GM21529 (cell line): ENCODE data around the gene TELO2.

Source experiments
- ATAC-seq: cut with Tn5 transposase; IDR thresholded peaks from one replicate; pipeline ENCODE4 v1.9.1; 2021; ENCODE audit not compliant: unreplicated experiment

The TELO2 gene

DNA sequence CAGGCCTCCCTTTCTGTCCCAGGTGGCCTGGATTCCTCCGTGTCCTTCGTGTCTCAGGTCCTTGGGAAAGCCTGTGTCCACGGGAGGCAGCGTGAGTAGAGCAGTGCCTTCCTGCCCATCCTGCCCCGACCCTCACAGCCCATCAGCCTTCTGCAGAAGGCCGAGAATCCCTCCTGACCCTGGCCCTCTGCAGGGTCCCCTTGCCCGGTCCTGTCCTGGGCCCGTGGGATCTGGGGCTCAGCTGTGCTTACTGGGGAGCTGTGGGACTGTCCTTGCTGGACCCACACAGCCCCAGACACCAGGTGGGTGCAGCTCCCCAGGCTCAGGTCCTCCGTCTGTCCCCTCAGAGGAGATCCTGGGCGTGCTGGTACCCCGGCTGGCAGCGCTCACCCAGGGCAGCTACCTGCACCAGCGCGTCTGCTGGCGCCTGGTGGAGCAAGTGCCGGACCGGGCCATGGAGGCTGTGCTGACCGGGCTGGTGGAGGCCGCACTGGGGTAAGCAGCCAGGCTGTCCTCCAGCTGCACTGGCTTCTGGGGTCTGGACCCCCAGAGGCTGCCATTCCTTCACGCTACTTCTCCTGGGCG, 3.9 kb downstream of the TELO2 start:
- no peak for ATAC-seq

- ATAC-seq: no peak
These were observed 5.9 kb downstream of the TELO2 start for GRCh38 chr16:1498899-1499676.

- ATAC-seq: no peak
These were observed 6.8 kb downstream of the TELO2 start for GRCh38 chr16:1499756-1500464.

DNA sequence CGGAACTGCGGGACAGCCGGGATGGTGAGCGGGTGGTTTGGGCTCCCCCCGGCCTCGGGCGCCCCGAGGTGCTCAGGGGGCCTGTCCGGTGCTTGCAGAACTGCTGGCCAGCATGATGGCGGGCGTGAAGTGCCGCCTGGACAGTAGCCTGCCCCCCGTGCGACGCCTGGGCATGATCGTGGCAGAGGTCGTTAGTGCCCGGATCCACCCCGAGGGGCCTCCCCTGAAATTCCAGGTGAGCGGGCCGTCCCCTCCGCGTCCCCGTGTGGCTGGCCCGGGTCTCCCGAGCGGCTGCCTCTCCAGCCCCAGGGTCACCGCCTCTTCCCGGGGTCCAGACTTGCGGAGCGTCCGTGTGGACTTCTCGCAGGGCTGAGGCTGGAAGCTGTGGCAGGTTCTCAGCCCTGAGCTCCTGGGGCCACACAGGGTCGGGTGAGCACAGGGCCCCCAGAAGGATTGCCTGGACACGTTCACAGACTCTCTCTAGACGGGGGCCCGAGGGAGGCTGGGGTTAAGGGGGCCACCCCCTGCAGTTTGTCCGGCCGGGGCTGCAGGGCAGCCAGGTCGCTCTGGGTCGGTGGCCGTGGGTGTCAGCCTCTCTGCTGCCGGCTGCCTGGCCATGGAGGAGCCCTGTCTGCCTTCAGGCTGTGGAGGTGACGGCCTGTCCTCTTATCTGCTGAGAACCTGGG, 7.4 kb downstream of the TELO2 start:
- no peak for ATAC-seq

DNA sequence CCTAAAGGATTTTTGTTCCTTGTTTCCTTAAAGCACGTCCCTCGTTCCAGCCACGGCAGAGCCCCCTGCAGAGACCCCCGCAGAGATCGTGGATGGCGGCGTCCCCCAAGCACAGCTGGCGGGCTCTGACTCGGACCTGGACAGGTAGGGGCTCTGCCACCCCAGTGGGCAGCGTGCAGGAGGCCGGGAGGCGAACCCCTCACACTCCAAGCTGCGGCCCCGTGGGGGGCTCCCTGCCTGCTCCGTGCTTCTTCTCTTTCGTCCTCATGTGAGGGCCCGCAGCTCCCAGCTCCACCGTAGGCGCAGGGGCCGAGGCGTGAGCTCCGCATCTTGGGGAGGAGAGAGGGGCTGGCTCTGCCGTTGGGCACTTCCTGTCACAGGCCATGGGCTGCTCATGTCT, 8.5 kb downstream of the TELO2 start:
- ATAC-seq: no peak

DNA sequence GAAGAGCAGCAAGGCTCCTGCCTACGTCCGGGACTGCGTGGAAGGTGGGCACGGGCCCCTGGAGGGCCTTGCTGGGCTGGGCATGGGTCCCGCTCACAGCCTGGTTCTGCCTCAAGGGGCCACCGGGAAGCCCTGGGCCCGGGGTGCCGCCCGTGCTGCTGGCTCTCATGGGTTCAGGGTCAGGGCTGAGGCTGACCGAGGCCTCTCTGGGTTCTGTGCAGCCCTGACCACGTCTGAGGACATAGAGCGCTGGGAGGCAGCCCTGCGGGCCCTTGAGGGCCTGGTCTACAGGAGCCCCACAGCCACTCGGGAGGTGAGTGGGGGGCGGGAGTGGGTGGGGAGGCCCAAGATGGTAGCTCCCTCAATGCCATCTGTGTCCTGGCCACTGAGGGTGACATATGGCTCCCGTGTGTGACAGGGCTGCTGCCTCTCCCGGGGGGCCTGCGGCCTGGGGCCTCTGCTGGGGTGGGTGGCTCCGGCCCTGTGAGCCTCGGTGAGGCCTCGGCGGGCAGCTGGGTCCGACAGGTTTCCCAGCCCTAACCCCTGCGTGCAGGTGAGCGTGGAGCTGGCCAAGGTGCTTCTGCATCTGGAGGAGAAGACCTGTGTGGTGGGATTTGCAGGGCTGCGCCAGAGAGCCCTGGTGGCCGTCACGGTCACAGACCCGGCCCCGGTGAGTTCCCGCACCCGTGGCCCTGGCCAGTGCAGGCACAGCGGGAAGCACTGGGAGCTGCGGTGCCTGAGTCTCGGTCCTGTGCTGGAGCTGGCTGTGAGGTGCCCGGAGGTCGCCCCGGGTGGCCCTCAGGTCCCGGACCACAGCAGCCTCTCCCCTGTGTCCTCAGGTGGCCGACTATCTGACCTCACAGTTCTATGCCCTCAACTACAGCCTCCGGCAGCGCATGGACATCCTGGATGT, 9.2 kb downstream of the TELO2 start:
- ATAC-seq: no peak

GRCh38 chr16:1503110-1503955, 10.2 kb downstream of the TELO2 start:
- no peak for ATAC-seq

- no peak for ATAC-seq
These were observed 12.1 kb downstream of the TELO2 start for GRCh38 chr16:1505073-1505844.

- no peak for ATAC-seq
These were observed 12.8 kb downstream of the TELO2 start for GRCh38 chr16:1505912-1506311.

DNA sequence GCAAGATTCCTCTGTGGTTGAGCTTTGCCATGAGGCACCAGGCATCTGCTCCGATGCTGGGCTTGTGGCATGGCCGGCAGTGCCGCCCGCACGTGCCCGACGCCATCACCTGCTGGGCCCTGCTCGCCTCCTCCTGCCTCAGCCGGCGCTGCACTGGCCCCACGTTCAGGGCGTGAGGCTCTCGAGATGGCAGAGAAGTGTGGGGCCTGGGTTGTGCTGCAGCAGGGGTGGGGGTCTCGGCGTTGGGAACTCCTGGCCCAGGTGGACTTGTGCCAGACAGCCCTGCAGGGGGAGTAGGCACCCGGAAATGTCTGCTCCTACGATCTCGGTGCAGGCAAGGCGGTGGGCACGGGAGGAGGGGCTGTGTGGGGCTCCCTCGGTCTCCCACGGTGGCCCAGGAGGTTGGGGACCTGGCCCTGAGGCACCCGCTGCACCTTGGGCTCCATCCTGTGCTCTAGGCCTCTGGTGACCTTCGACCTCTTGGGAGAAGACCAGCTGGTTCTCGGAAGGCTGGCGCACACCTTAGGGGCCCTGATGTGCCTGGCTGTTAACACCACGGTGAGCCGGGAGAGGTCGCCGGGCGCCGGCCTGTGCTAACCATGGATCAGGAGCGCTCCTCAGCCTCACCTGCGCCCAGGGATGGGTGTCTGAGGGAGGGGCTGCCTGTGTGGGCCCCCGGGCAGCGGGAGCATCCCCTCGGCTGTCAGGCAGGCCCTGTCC, 13.5 kb downstream of the TELO2 start:
- no peak for ATAC-seq

- ATAC-seq: no peak
These were observed 15.5 kb downstream of the TELO2 start for GRCh38 chr16:1508494-1509187.

DNA sequence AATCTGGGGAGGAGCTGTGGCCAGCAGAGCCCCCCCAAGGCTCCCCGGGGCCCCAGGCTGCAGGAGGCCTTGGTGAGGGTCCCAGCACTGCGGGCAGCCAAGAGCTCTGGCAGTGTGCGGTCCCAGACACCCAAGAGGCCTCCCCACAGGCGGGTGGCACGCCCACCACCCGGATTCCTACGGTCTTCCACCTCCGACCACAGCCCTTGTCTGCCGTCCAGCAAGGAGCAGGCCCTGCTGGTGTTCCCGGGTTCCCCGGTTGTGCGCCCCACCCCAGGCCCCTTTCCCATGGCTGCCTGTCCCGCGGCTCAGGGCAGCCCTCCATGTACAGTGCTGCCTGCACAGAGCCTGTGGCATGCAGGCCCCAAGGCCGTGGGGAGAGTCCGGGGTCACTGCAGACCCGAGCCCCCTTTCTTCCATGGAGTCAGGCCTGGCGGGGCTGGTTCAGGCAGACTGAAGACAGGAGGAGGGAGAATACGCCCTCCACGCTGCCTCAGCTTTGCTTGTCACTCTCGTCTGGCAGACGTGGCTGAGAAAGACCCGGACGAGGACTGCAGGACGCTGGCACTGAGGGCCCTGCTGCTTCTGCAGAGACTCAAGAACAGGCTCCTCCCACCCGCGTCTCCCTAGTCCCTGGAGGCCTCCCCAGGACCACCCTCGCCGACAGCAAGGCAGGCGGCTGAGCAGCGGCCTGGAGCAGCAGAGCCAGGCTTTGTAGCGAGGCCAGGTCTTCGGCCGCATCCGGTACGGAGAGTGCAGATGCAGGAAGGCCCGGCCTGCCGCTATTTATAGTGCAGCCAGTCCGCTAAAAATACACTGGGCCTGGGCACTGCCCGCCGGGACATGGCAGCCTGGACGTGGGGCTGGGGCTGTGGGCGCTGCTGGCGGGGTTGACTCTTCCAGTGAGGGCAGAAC, 16.4 kb downstream of the TELO2 start:
- no peak for ATAC-seq

DNA sequence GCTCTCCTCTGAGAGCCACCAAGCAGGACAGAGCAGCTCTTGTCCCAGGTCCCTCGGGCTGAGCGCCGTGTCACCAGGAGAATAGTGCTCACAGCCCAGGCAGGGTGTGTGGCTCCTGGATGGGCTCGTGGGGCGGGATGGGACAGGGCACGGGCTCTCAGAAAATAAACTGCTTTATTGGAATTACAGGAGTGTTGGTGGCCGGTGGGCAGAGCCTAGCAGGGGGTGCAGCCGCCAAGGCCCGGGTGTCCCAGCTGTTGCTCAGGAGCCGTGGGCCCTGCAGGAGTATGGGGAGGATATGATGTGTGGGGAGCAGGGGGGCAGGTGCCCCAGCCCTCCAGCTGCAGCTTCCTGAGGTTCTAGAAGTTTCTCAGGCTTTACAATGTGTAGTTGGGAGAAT, 17.1 kb downstream of the TELO2 start:
- ATAC-seq: no peak

GRCh38 chr16:1510941-1511351, 17.8 kb downstream of the TELO2 start:
- no peak for ATAC-seq

DNA sequence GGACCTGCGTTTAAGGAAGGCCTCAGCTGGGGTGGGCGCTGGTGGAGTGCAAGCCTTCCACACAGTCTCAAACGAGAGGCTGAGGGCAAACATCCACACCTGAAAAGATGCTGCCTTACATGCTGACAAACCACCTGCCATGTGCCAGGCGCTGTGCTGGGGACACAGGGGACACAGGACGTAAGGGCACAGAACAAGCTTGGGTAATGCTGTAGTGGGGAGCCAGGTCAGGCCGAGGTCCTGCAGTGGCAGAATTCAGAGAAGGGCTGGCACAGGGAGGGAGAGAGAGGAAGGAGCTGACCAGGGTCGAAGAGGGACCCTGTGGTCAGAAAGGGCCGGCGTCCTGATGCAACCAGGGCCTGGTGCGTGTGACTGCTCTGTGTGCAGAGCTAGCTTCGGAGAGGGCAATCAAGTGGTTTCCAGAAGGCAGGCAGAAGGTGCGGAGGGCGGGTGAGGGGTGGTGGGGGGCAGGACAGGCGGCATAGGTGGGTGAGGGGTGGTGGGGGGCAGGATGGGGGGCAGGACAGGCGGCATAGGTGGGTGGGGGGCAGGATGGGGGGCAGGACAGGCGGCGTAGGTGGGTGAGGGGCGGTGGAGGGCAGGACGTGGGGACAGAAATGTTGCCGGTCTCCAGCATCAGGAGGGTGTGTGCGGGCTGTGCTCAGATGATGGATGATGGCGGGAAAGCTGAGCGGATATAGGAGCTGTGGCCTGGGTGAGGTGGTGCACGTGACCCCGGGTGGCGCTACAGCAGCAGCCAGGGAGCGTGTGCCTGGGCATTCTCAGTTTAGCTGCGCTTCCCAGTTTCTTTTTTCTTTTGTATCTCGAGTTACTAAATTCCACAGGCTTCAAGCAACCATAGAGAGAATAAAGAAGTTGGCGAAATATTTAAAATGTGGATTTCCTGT, 18.8 kb downstream of the TELO2 start:
- no peak for ATAC-seq

GRCh38 chr16:1512774-1513173, 19.6 kb downstream of the TELO2 start:
- no peak for ATAC-seq
